Heart right ventricle (tissue), 16 donors: ENCODE results near the gene BRICD5. TPM values are rescaled to one million over a fixed set of nuclear protein-coding genes. Genes with fewer than 3 reads are reported as not detected.

Source experiments
- ATAC-seq, 8 donors: fragments of 200-7000 bp; cut with Tn5 transposase; one replicate each; pipeline ENCODE4 v1.9.1; 2020; ENCODE audit warnings: mild to moderate bottlenecking in 8 of 8, moderate library complexity in 8 of 8, moderate number of reproducible peaks in 1 of 8
- DNase-seq, 2 donors: peaks; one replicate each; pipeline ENCODE4 v3.0.0-alpha.2; 2020
- H3K27ac ChIP-seq, 10 donors: fragments of 200-600 bp; sonication (generic) in 2 of 10; one replicate each; pipeline versions ENCODE4 v1.5.0 to v1.8.0; 2020 to 2022; ENCODE audit warnings: mild to moderate bottlenecking in 3 of 10
- H3K27me3 ChIP-seq, 7 donors: fragments of 200-600 bp; one replicate each; pipeline ENCODE4 v1.8.0; 2021 to 2022; ENCODE audit warnings: mild to moderate bottlenecking in 2 of 7
- H3K36me3 ChIP-seq, 9 donors: fragments of 200-600 bp; sonication (generic) in 1 of 9; one replicate each; pipeline versions ENCODE4 v1.5.0 to v1.8.0; 2020 to 2022; ENCODE audit warnings: mild to moderate bottlenecking in 2 of 9
- H3K4me1 ChIP-seq, 9 donors: fragments of 200-600 bp; sonication (generic) in 1 of 9; one replicate each; pipeline versions ENCODE4 v1.5.0 to v1.8.0; 2020 to 2022; ENCODE audit warnings: mild to moderate bottlenecking in 4 of 9
- H3K4me3 ChIP-seq, 10 donors: fragments of 200-600 bp; sonication (generic) in 2 of 10; one replicate each; pipeline versions ENCODE4 v1.5.0 to v1.8.0; 2020 to 2022; ENCODE audit warnings: mild to moderate bottlenecking in 7 of 10, moderate library complexity in 2 of 10
- H3K9me3 ChIP-seq, 11 donors: fragments of 200-600 bp in 10 of 11; sonication (generic) in 2 of 11; one replicate each; pipeline versions ENCODE4 v1.5.0 to v1.8.0; 2013 to 2022; ENCODE audit warnings: mild to moderate bottlenecking in 2 of 11, control low read depth in 1 of 11, moderate library complexity in 1 of 11
- CTCF ChIP-seq, 9 donors: fragments of 200-600 bp; sonication (generic) in 2 of 9; IDR thresholded peaks; one replicate each; pipeline versions ENCODE4 v1.5.0 to v1.8.0; 2021 to 2022; ENCODE audit warnings: antibody characterized with exemption in 9 of 9, mild to moderate bottlenecking in 5 of 9, moderate library complexity in 1 of 9
- WGBS, 2 donors: extraction: QIAGEN DNeasy Blood & Tissue Kit; methylation state at CpG; one replicate each; pipeline ENCODE4 v1.1.7; 2013; ENCODE audit warnings: inconsistent platforms in 1 of 2; 5-methylcytosine and 5-hydroxymethylcytosine counted together
- intact Hi-C, 10 donors: fragments of 100-400 bp; cut with DNase I; formaldehyde crosslinking; loops; one replicate each; pipeline versions ENCODE4 v1.11.1 to v1.14.2; 2022
- polyA plus RNA-seq, 2 donors: library from polyadenylated mRNA; stranded (reverse); fragments of 200-250 nt; gene quantifications; one replicate each; pipeline ENCODE4 v1.2.3, GENCODE V29; 2013
- total RNA-seq, 10 donors: library from RNA; stranded (reverse); fragmentation: NEBNext Ultra II Directional in 3 of 10; extraction: Animal tissue kit (Norgen Biotek cat#: 25700) in 3 of 10; gene quantifications; one replicate each; pipeline versions ENCODE4 v1.2.1 to v1.2.4, GENCODE V29; 2021 to 2023
- donor health status: Arrhythmogenic right ventricular cardiomyopathy.
- donor health status: ischemic (EF 13 %, LVEDD 7.1; RV severe dilation, severe dysfunction).
- donor health status: healthy with polysubstance abuse.
- donor health status: DM: no; HTN: yes; CAD: no.
- donor health status: DM: no; HTN: no; CAD: no.
- donor health status: ischemic (EF 25% LVEDD 6.9; RV normal size, moderate dysfunction).
- donor health status: ischemic (EF 25% LVEDD 5.7; RV mildly dilated, moderate dysfunction).
- donor health status: healthy.
- donor health status: DM: yes; HTN: yes; CAD: no.
- donor health status: Ischemic cardiomyopathy.
- donor health status: ischemic (EF 35%, LVEDD 5.7; RV mildly dilated, moderate dysfunction).
- donor health status: nonischemic (EF 11% LVEDD 7.7; RV severe dilation, severe dysfunction).
- donor health status: DM: yes; HTN: yes; CAD: no.
- donor health status: PGD.
- donor health status: ischemic (EF 29% LVEDD 5.4; RV normal size, mild dysfunction).
- donor health status: nonischemic (EF 23%, LVEDD 6.1; RV moderate dilation, normal function).

The BRICD5 gene
- total and polyA plus RNA-seq, 12 donors: 4.3 to 31.7 (median 7.7) TPM

GRCh38 chr16:2256531-2257140 is 46.0 kb upstream of the BRICD5 start:
- Histone ChIP-seq H3K4me1 (peaks cover 4 to 11% (median 7%) of the 10 kb centered on the region in 9 donors), H3K27me3 (no peaks in the 10 kb centered on the region), H3K4me3 (no peak overlapping the region), H3K36me3 (peaks cover 9 to 98% (median 76%) of the 10 kb centered on the region in 9 donors), H3K9me3 (no peaks in the 10 kb centered on the region), H3K27ac (no peak overlapping the region)
- no peak for TF ChIP-seq CTCF (IDR thresholded peaks at IDR 0.05)
- no peak for DNase-seq
- no peak for ATAC-seq
- WGBS, 2 donors: 86 to 89% methylated on average over 12 of the region's 12 CpGs
- intact Hi-C loops: loop anchor here in 1 of 10 donors (10.0 kb wide), 1 partner anchor 232 kb away; the partner anchor contains the start of gene NHERF2

- peaks cover 7 to 28% (median 18%) of the 10 kb centered on the region in 9 donors for H3K4me1 ChIP-seq
- peaks cover 4 to 71% (median 49%) of the 10 kb centered on the region in 9 donors for H3K36me3 ChIP-seq
- TF ChIP-seq CTCF (IDR thresholded peaks at IDR 0.05): no peak
- no peaks in the 10 kb centered on the region for H3K27me3 ChIP-seq
- intact Hi-C loops: loop anchor here in 3 of 10 donors (5.0 to 10.0 kb wide), 4 partner anchors 96 to 249 kb away; partner anchors contain the start of genes NHERF2 (in 1 of the 3) and TRAF7 (in 1 of the 3)
- no peak overlapping the region for H3K27ac ChIP-seq
- WGBS, 2 donors: 85 to 90% methylated on average over 11 of the region's 11 CpGs
- no peak overlapping the region for H3K4me3 ChIP-seq
- DNase-seq (no peak), ATAC-seq (no peak)
- no peaks in the 10 kb centered on the region for H3K9me3 ChIP-seq
Measured at GRCh38 chr16:2253293-2253692, 42.6 kb upstream of the BRICD5 start.

GRCh38 chr16:2252806-2253148 is 42.1 kb upstream of the BRICD5 start:
- no peak for DNase-seq
- 95 to 97% methylated on average over 7 of the region's 7 CpGs for WGBS, 2 donors
- H3K9me3 ChIP-seq: no peaks in the 10 kb centered on the region

More at GRCh38 chr16:2252806-2253148, 42.1 kb upstream of the BRICD5 start:
- ATAC-seq: no peak
- Histone ChIP-seq H3K27me3 (no peaks in the 10 kb centered on the region), H3K36me3 (peaks cover 4 to 68% (median 44%) of the 10 kb centered on the region in 9 donors), H3K4me1 (peaks cover 7 to 28% (median 18%) of the 10 kb centered on the region in 9 donors), H3K4me3 (no peak overlapping the region), H3K27ac (no peak overlapping the region)
- intact Hi-C loops: loop anchor here in 3 of 10 donors (5.0 to 10.0 kb wide), 4 partner anchors 95 to 250 kb away; partner anchors contain the start of genes NHERF2 (in 1 of the 3) and TRAF7 (in 1 of the 3)
- TF ChIP-seq CTCF (IDR thresholded peaks at IDR 0.05): no peak
